Choroid plexus epithelial cell (primary cell): Measurements from ENCODE around the gene PGP.
A peak's percentile ranks its signal among the peaks of the same experiment; 100 is the strongest.

Source experiments
- DNase-seq: peaks from one replicate; pipeline ENCODE4 v3.0.0-alpha.2; 2010; ENCODE audit warnings: low read depth
- H3K4me3 ChIP-seq: 2 replicates; pipeline ENCODE4 v1.5.1; 2011; ENCODE audit warnings: low read depth, mild to moderate bottlenecking, control low read depth, low read length, moderate library complexity
- CTCF ChIP-seq: conservative IDR thresholded peaks from 2 replicates; pipeline ENCODE4 v1.5.1; 2011; ENCODE audit warnings: low read depth, mild to moderate bottlenecking, control low read depth, inconsistent platforms, low read length, moderate library complexity

The PGP gene

GRCh38 chr16:2208308-2208707 lies 6.3 kb downstream of the PGP start:
- no peak overlapping the region for H3K4me3 ChIP-seq
- no peak for DNase-seq
- TF ChIP-seq CTCF: no peak

- TF ChIP-seq CTCF: no peak
- no peak overlapping the region for H3K4me3 ChIP-seq
- DNase-seq: no peak
These were observed 6.8 kb downstream of the PGP start for GRCh38 chr16:2207872-2208271.

- no peak overlapping the region for H3K4me3 ChIP-seq
- TF ChIP-seq CTCF: no peak
- DNase-seq: peak; percentile 20
These were observed 7.7 kb downstream of the PGP start for GRCh38 chr16:2206780-2207433.

GRCh38 chr16:2206420-2206779 lies 8.2 kb downstream of the PGP start:
- TF ChIP-seq CTCF: no peak
- peak overlapping the region; percentile 79 for H3K4me3 ChIP-seq

GRCh38 chr16:2205967-2206313 lies 8.7 kb downstream of the PGP start:
- TF ChIP-seq CTCF: no peak
- DNase-seq: no peak
- H3K4me3 ChIP-seq: peak overlapping the region; percentile 79

More at GRCh38 chr16:2206420-2206779, 8.2 kb downstream of the PGP start:
- no peak for DNase-seq

- no peak for TF ChIP-seq CTCF
- peak; percentile 90 for DNase-seq
- H3K4me3 ChIP-seq: peak within 1 kb of the TSS; percentile 79
These were observed 9.3 kb downstream of the PGP start, which contains the start of gene MLST8 for GRCh38 chr16:2205104-2205966. Gene MLST8 (plus strand): TSS chr16:2205454. CDS start chr16:2206086, 632 bp downstream.
